H1 (cell line): Measurements from ENCODE around the gene TRAK1. TPM values are rescaled to one million over a fixed set of nuclear protein-coding genes. Genes with fewer than 3 reads are reported as not detected.

Experiments used
- HDAC2 ChIP-seq, 2 experiments: fragments of 300-600 bp in 1 of 2; sonication (generic) in 1 of 2; IDR thresholded peaks; 2 replicates each; pipeline ENCODE4 v1.6.1; 2011 to 2012; ENCODE audit warnings: low read depth in 2 of 2, low read length in 2 of 2, mild to moderate bottlenecking in 2 of 2, moderate library complexity in 2 of 2, borderline replicate concordance in 1 of 2, inconsistent platforms in 1 of 2
- polyA plus RNA-seq, 7 experiments: library from polyadenylated mRNA; depleted of rRNA in 3 of 7; stranded (reverse) in 5 of 7; unstranded in 2 of 7; fragments of >200 nt in 5 of 7; fragments of 200-250 nt in 2 of 7; gene quantifications; 1 replicate in 5 of 7; 2 replicates in 1 of 7; 4 replicates in 1 of 7; pipeline versions ENCODE4 v1.2.1 to v1.2.3, GENCODE V29; 2011 to 2013; ENCODE audit warnings: missing spikeins in 2 of 7, mixed read lengths in 2 of 7
- total RNA-seq: library from RNA; stranded (reverse); fragmentation: NEBNext Ultra II Directional; extraction: Animal tissue kit (Norgen Biotek cat#: 25700); gene quantifications from 2 replicates; pipeline ENCODE4 v1.2.1, GENCODE V29; 2021

TRAK1 gene
- total and polyA plus RNA-seq, 2 of the 8 experiments (the other 6 are each of a cell fraction or from before 2014, with no cell fraction given): 21.3 to 32.7 TPM

DNA sequence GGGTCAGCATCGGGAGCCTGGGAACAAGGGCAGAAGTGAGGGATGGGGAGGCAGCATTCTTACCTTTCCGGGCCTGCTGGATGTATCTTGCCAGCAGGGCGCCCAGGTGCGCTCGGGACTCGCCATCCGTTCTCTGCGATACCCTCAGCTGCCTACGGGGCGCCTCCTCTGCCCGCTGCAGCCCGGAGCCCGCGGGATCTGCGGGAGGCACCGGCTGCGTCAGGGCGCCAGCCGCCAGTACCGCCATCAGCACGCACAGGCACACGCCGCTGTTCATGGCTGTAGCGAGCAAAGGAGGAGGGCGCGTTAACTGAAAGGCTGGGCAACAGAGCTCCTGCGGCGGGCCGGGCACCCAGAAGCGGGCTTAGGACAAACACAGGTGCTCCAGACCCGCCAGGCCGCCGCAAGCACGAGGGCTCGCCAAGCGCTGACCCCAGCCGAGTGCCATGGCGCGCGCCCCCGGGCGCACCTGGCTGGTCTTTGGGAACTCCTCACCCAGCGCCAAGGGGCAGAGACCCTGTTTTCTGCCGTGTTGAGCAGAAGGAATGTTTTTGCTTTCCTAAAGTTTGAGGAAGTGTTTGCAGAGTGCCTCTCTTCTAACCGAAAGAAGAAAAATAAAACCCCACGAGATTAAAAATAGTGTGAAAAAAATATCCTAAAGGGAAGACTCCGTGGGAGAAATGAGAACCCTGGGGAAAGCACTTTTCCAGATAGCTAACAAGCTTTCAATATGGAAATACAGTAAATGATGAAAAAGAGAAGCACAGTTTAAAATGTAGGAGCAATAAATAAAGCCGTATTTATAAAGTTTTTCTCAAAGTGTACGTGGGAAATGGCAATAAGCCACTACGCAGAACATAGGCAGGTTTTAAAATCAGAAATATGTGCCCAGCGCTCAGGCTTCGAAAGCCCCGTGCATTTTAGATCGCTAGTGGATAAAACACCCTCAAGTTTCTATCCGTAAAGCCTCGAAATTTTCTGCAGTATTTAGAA, 172.5 kb downstream of the TRAK1 start (continued):
- TF ChIP-seq HDAC2 (IDR thresholded peaks at IDR 0.05; ENCODE audit: borderline replicate concordance in 1 of 2, low read depth in 2 of 2, low read length in 2 of 2): no peak
